Measurements from ENCODE around the gene NKX2-2. TPM values are rescaled to one million over a fixed set of nuclear protein-coding genes. Genes with fewer than 3 reads are reported as not detected.

The NKX2-2 gene
- total RNA-seq, 1 experiment from 2014 or later: 85.1 TPM

Other genes with a start within 250 kb of the NKX2-2 start
- 121 and 122 TPM in 2 replicates for gene XRN2, start 210.7 kb downstream of the NKX2-2 start, total RNA-seq (2021)
- 0.13 TPM in 2 replicates for gene NKX2-4, start 116.5 kb downstream of the NKX2-2 start, total RNA-seq (2021)
- gene PAX1, start 191.6 kb upstream of the NKX2-2 start, total RNA-seq (2021): 0.09 and 0.50 TPM in 2 replicates